ENCODE results near the gene LCN2.

DNA sequence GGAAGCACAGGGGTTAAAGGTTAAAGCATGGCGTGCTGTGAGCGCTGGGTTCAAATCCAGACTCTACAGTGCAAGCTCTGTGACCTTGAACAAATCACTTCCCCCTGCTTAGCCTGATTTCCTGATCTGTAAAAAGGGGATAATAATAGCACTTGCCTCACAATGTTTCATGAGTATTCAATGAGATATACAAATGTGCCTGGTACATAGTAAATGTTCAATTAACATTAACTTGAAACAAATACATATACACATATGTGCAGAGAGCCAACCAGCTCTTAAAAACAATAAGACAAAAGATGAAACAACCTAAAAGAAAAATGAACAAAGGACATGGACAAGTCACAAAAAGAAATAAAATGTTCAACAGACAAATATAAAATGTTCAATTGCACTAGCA, 38.1 kb downstream of the LCN2 start:
- TF ChIP-seq POLR2AphosphoS5 (IDR thresholded peaks at IDR 0.05; ENCODE audit: borderline replicate concordance, low read depth, low read length) (no peak), EZH2 (IDR thresholded peaks at IDR 0.05) (no peak), FOXP2 (optimal IDR thresholded peaks at IDR 0.05; ENCODE audit: control extremely low read depth, extremely low read length, insufficient read depth) (no peak)

All from SK-N-MC (cell line).